Cerebellar nuclear complex (tissue), 1 donor: Measurements from ENCODE around the gene PLA2R1.
A peak's percentile ranks its signal among the peaks of the same experiment; 100 is the strongest.
"Not testable (repeated sequence)": the region's sequence is repeated elsewhere in the genome, so short reads cannot be mapped to it uniquely, and the experiment has no call there.

ENCODE experiments used
- DNase-seq, 2 experiments: peaks; one replicate each; lab custom pipeline; 2025; lab: John Stamatoyannopoulos, UW

The PLA2R1 gene

GRCh38 chr2:160063879-160064612, 1.6 kb upstream of the PLA2R1 start:
- peak in 1 of 2 experiments; percentile 81 for DNase-seq

- DNase-seq, result no peak
Measured at GRCh38 chr2:160063271-160063670, 856 bp upstream of the PLA2R1 start.

- DNase-seq, result no peak
Measured at GRCh38 chr2:160061944-160062291, 497 bp downstream of the PLA2R1 start.

DNA sequence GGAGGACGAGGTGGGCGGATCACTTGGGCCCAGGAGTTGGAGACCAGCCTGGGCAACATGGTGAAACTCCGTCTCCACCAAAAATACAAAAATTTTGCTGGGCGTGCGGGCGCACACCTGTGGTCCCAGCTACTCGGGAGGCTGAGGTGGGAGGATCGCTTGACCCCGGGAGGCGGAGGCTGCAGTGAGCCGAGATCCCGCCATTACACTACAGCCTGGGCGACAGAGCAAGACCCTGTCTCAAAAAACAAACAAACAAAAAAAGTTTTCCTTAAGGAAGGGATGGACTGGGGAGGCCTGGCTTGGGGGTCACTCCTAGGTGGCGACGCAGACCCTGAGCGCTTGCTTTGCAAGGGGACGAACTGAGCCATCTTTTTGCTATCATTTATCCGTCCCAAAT, 882 bp downstream of the PLA2R1 start:
- no peak for DNase-seq

DNA sequence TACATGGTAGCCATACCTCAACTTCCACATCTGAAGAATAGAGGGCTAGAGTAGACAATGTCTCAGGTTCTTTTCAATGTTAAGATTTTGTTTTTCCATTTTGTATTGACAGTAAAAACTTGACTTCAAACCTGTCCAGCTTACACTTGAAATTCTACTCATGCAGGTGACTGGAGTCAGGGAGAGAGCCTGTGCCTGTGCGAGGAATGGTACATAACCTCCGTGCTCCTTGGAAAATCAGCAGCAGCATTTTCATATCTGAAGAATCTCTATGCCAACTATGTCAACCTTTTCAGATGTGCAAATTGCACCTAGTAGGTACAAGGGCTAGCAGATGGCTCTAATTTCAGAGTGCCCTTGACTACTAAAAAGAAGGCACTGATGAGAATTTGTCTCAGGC, 2.1 kb downstream of the PLA2R1 start:
- no peak for DNase-seq

GRCh38 chr2:160057356-160057755, 5.1 kb downstream of the PLA2R1 start:
- no peak for DNase-seq

- no peak for DNase-seq
Measured at GRCh38 chr2:160055726-160056108, 6.7 kb downstream of the PLA2R1 start.

DNA sequence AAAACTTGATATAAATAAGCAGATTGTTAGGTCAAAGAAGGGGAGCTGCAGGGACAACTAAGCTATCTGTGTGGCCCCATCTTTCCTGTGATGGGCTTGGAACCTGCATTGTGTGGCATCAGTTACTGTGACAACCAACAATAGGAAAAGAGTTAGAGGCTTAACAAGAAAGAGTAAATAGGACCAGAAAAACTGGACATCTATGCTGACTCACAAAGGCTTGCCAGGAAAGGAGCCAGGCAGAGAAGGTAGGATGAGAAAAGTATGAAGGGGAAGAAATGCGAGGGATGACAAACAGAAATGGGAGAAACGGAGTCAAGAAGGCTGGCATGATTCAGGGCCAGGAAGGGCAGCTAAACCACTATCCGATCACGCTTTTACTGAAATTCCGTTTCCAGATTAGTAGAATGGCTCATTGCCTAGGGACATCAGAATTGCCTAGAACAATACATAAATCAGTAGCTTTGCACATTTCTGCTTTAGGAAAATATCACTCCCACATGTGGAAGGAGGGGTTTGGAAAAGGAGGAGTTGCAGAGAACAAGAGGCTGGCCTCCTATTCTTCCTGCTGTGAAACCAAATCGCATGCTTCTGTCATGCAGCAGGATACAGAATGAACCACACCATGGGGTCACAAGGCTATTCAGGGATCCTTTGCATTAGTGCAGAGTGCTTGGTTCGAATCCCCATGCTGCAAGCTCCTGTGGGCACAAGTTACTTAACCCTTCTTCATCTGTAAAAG, 7.3 kb downstream of the PLA2R1 start:
- DNase-seq, result no peak

DNA sequence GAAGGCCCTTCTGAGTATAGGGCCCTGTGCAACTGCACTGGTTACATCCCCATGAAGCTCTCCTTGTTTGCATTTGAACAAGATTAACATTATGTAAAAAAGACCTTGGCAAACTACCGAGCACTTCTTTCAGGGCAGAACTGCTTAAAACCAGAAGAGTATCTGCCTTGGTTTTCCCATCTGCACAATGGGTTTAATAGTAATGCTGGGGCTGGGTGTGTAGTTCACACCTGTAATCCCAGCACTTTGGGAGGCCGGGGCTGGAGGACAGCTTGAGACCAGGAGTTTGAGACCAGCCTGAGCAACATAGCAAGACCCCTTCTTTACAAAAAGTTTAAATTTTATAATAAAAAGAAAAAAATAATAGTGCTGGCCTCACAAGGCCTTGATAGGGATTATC, 8.5 kb downstream of the PLA2R1 start:
- DNase-seq, result no peak

DNA sequence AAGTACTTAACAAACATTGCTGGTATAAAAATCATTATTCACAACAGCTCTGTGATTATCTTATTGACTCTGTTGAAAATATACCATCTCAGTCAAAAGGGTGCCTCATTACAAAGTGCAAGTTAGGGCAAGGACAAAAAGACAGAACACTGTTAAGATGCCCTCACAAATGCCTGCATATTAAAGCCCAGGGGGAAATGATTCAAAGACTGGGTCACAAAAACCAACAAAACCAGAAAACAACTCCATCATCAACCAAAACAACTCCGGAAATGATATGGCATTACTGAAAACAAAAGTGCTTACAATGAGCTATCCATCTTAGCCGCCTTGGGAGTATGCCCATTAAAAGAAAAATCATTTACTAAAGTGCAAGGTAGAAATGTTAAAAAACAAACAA, 9.9 kb downstream of the PLA2R1 start:
- no peak for DNase-seq

DNA sequence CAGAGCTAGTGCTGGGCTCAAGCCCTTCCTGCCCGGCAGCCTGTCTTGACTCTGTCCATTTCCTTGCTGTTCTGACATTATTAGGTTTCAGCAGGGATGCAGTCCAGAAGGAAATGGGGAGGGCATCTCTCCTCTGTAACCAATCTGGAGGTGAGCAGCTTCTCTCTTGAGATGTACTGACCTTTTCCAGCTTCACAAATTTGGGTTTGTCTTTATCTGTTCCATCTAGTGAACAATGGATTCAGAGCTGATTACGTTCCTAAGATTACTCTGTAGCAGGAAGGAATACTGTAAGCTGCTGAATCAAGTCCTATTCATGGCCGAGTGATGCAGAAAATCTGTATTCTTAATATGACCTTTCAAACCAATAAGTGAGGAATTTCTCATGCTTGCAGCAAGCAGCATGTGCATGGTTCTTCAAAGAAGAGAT, 11.0 kb downstream of the PLA2R1 start:
- no peak for DNase-seq

GRCh38 chr2:160050147-160050546, 12.3 kb downstream of the PLA2R1 start:
- no peak for DNase-seq

DNA sequence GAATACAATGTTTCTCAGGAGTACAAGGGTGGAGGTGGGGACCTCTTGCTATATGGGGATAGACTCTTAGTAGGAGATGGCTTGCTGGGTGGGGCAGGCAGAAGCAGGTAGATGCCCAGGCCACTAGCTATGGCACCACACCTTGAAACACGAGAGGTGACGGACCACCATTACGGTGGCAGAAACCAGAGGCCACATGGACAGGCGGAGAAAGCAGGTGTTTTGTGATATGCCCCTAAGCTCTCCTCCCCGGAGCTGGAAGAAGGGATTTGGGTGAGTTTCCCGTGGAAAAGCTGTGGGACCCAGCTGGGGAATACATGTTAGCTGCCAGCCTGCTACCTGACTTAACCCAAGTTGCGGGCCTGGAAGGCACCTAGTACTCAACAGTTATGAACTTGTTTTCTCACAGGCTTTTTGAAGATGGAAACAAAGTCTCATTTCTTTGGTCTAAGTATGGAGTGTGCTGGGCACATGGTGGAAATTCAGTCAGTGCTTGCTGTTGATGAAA, 16.7 kb downstream of the PLA2R1 start:
- no peak for DNase-seq

DNA sequence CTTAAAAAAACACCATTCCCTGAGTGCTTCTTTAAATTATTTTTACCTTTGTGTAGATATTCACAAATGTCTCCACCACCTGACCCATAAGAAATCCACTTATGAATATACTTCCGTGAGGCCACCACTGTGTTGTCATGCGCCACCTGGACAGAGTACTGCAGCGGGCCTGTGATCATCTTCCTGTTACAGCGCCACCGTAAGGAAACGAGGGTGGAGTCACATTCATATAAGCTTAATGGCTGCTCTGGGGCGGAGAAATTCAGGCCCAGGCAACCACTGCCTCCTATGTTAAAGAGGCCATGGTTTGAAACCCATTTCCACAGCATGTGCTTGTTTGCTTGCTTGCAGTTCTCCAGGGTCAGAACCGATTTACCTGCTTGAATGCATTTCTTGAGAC, 17.7 kb downstream of the PLA2R1 start:
- no peak for DNase-seq

- no peak for DNase-seq
Measured at GRCh38 chr2:160043265-160043664, 19.1 kb downstream of the PLA2R1 start.

- no peak for DNase-seq
Measured at GRCh38 chr2:160042054-160042453, 20.4 kb downstream of the PLA2R1 start.

DNA sequence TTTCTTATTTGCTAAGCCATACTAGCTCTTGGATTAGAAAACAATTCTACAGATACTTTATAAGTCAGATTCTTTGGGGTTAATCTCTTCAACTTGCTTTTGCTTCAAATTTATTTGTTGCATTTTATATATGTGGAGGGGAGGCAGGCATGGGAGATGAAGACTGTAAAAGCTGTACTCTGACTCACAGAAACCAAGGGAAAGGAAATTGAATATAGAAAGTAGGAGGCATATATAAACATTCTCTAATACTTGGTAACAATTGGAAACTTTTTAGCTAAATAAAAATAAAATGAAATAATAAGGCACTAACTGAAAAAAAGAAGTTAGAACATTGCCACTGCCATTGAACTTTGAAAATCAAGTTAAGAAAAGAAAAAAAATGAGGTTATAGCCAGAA, 21.3 kb downstream of the PLA2R1 start:
- DNase-seq, result no peak

GRCh38 chr2:160039166-160039903, 23.1 kb downstream of the PLA2R1 start:
- no peak for DNase-seq

DNA sequence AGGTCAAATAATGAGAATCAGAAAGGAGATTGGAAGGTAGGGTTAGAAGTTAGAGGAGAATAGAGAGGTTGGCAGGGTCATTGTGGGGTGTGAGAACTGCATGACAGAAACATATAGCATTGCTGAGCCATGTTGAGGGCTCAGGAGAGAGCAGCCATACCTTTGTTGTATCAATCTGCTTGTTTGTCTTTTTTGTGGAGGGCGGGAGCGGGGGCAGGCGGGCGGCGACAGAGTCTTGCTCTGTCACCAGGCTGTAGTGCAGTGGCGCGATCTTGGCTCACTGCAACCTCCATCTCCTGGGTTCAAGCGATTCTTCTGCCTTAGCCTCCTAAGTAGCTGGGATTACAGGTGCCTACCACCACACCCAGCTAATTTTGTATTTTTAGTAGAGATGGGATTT, 23.8 kb downstream of the PLA2R1 start:
- not testable (repeated sequence) for DNase-seq

DNA sequence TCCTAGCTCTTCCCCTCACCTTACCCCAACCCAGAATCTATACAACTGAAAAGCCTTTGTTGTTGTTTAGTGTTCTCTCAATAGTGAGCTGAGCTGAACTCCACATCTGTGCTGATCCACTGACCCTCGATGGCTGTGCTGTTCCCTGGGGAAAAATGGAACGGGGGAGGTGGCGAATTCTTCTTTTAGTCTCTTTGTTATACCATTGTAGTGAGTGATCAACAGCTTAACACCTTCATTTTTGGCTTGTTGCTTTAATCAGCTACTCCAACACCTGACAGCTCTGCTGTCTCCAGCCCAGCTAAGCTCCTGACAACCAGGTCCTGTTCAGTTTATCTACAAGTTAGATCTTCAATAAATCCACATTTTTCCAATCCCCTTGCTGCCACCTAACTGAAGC, 25.7 kb downstream of the PLA2R1 start:
- no peak for DNase-seq

- DNase-seq, result no peak
Measured at GRCh38 chr2:160035125-160035524, 27.3 kb downstream of the PLA2R1 start.

DNA sequence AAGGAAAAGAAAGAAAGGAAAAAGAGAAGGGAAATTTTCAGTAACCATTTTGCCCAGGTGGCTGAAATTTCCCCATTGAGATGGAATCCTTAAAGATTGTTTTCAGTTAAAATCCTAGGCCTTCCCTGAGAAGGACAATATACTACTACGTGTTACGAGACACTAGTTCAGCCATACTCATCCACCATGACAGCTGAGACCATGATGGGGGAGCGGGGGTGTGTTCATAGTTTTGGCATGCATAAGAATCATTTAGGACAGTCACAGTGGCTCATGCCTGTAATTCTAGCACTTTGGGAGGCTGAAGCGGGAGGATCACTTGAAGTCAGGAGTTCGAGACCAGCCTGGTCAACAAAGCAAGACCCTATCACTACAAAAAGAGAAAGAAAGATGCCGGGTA, 28.0 kb downstream of the PLA2R1 start:
- DNase-seq, result no peak
